Calu3 (cell line): ENCODE data around the gene GIT1. TPM values are rescaled to one million over a fixed set of nuclear protein-coding genes. Genes with fewer than 3 reads are reported as not detected.

Experiments used
- BruUV-seq: library from RNA; stranded (reverse); fragments of 400-500 nt; replicated peaks from 2 replicates; lab custom pipeline; 2021; lab: Mats Ljungman, UMichigan
- CTCF ChIA-PET: fragments of 300-600 bp; sonication (Branson Sonifier 250); formaldehyde crosslinking; loops from one replicate; lab custom pipeline; 2022; ENCODE audit warnings: antibody characterized with exemption; lab: Charles Lee
- DNase-seq: peaks from one replicate; pipeline ENCODE4 v3.0.0; 2022
- H3K27ac Mint-ChIP-seq: one replicate; pipeline ENCODE4 v1.8.0; 2022; ENCODE audit warnings: mixed read lengths; ENCODE audit not compliant: unreplicated experiment
- H3K27me3 Mint-ChIP-seq: one replicate; pipeline ENCODE4 v1.8.0; 2022; ENCODE audit warnings: mixed read lengths; ENCODE audit not compliant: unreplicated experiment
- H3K36me3 Mint-ChIP-seq: one replicate; pipeline ENCODE4 v1.8.0; 2022; ENCODE audit warnings: mild to moderate bottlenecking, moderate library complexity, mixed read lengths; ENCODE audit not compliant: insufficient read depth, unreplicated experiment
- H3K4me1 Mint-ChIP-seq: one replicate; pipeline ENCODE4 v1.8.0; 2022; ENCODE audit warnings: mild to moderate bottlenecking, low read depth, mixed read lengths; ENCODE audit not compliant: unreplicated experiment
- H3K4me3 Mint-ChIP-seq: one replicate; pipeline ENCODE4 v1.8.0; 2022; ENCODE audit warnings: mild to moderate bottlenecking, low read depth, moderate library complexity, mixed read lengths; ENCODE audit not compliant: unreplicated experiment
- H3K9me3 Mint-ChIP-seq: one replicate; pipeline ENCODE4 v1.8.0; 2022; ENCODE audit warnings: low read depth, mixed read lengths; ENCODE audit not compliant: unreplicated experiment
- intact Hi-C: fragments of 100-400 bp; cut with micrococcal nuclease; formaldehyde crosslinking; loops from one replicate; pipeline ENCODE4 v1.10.0; 2022; ENCODE audit not compliant: unreplicated experiment
- total RNA-seq: library from RNA; stranded (reverse); gene quantifications from 2 replicates; pipeline ENCODE4 v1.2.3, GENCODE V29; 2022
- TF ChIP-seq, protein P1 (sequence below): fragments of 200-600 bp; IDR thresholded peaks from one replicate; pipeline ENCODE4 v1.8.0; 2022; ENCODE audit warnings: antibody characterized with exemption; ENCODE audit not compliant: unreplicated experiment

Gene GIT1
- total RNA-seq, 1 experiment from 2014 or later, result 47.7 TPM

DNA sequence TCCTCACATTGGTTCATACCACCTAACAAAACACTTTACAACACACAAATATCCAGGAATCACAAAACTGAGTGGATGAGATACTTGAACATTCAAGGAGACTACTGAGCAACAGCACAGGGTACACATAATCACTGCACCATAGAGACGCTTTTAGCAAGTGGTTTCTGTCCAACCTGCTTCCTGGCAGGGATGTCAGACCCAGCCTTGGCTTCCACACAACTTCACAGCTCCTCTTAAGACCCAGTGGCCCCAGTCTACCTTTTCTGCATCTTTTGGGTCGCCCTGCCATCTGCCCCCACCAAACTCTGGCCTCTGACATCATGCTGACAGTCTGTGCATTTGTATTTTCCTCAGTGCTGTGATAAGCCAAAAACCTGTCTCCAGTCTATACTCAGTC, 39.2 kb upstream of the GIT1 start:
- CTCF ChIA-PET, result no interaction called here
- DNase-seq, result no peak
- H3K9me3 Mint-ChIP-seq, result no peaks in the 10 kb centered on the region
- TF ChIP-seq, protein P1, sequence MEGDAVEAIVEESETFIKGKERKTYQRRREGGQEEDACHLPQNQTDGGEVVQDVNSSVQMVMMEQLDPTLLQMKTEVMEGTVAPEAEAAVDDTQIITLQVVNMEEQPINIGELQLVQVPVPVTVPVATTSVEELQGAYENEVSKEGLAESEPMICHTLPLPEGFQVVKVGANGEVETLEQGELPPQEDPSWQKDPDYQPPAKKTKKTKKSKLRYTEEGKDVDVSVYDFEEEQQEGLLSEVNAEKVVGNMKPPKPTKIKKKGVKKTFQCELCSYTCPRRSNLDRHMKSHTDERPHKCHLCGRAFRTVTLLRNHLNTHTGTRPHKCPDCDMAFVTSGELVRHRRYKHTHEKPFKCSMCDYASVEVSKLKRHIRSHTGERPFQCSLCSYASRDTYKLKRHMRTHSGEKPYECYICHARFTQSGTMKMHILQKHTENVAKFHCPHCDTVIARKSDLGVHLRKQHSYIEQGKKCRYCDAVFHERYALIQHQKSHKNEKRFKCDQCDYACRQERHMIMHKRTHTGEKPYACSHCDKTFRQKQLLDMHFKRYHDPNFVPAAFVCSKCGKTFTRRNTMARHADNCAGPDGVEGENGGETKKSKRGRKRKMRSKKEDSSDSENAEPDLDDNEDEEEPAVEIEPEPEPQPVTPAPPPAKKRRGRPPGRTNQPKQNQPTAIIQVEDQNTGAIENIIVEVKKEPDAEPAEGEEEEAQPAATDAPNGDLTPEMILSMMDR, result no peak
- no peak overlapping the region for H3K27ac Mint-ChIP-seq
- H3K4me1 Mint-ChIP-seq, result no peaks in the 10 kb centered on the region
- H3K4me3 Mint-ChIP-seq, result no peak overlapping the region
- no TSS peak for BruUV-seq
- intact Hi-C loops, result no loop called here
- no peaks in the 10 kb centered on the region for H3K27me3 Mint-ChIP-seq
- H3K36me3 Mint-ChIP-seq, result no peaks in the 10 kb centered on the region

DNA sequence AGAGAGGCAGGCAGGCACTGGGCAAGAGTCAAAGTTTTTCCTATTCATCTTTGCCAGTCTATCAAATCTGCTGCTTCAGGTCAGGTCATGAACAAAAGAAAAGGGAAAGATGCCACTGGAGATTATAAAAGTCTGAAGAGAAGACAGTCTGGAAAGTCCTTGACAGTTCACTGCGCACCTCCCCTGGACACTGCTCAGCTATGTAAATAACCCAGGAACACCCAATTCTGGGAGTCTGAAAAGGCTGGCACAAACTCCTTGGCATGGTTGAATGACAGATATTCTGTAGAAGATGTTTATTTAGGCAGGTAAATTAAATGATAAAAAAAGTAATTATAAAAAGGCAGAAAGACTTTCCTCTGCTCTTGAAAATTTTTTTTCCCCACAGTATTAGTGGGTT, 38.5 kb upstream of the GIT1 start:
- no peak overlapping the region for H3K4me3 Mint-ChIP-seq
- H3K27ac Mint-ChIP-seq, result no peak overlapping the region
- intact Hi-C loops, result no loop called here
- TF ChIP-seq, protein P1, result no peak
- H3K27me3 Mint-ChIP-seq, result no peaks in the 10 kb centered on the region
- H3K4me1 Mint-ChIP-seq, result no peaks in the 10 kb centered on the region
- no peaks in the 10 kb centered on the region for H3K9me3 Mint-ChIP-seq
- CTCF ChIA-PET, result interaction anchor here (0.6 kb wide), 1 partner anchor 27 kb away, joined by 5 read pairs; no protein-coding TSS in a partner anchor
- BruUV-seq, result no TSS peak
- H3K36me3 Mint-ChIP-seq, result peaks cover under 1% of the 10 kb centered on the region
- no peak for DNase-seq

DNA sequence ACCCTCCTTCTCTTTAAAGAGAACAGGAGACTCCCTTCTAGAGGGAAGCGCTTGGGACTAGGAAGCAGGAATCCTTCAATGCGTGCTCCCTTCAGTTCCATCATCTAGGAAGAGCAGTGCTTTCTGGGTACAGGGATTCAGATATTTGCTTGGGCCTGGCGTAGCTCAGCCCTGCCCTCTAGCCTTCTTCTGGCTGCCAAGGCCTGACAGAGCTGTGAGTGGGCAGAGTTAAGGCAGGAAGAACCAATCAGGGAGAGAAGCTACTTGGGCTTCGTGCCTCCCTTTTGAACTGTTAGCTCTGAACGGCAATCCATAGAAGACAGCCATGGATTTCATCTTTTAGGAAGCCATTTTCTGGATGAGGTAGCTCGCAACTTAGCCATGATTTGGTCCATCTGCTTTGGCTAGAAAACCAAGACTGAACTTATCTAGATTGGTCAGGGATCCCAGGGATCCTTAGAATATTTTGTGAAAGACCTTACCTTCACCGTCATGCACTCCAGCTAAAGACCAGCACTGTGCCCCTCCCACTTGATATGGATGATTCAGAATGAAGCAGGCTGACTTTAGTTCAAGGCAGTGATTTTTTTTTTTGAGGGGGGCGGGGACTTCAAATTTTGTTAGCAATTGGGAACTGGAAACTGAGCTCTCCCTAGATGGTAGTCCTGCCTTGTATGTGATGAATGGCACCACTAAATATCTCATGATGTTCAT, 35.7 kb upstream of the GIT1 start:
- TF ChIP-seq, protein P1, result no peak
- Mint-ChIP-seq H3K9me3 (no peaks in the 10 kb centered on the region), H3K27me3 (peaks cover 10% of the 10 kb centered on the region), H3K27ac (no peak overlapping the region), H3K36me3 (peaks cover 9% of the 10 kb centered on the region), H3K4me3 (no peak overlapping the region), H3K4me1 (no peaks in the 10 kb centered on the region)
- intact Hi-C loops, result no loop called here
- DNase-seq, result no peak
- CTCF ChIA-PET, result interaction anchor here (1.4 kb wide), 2 partner anchors 8 to 306 kb away, joined by 3 to 7 read pairs; no protein-coding TSS in a partner anchor
- no TSS peak for BruUV-seq

DNA sequence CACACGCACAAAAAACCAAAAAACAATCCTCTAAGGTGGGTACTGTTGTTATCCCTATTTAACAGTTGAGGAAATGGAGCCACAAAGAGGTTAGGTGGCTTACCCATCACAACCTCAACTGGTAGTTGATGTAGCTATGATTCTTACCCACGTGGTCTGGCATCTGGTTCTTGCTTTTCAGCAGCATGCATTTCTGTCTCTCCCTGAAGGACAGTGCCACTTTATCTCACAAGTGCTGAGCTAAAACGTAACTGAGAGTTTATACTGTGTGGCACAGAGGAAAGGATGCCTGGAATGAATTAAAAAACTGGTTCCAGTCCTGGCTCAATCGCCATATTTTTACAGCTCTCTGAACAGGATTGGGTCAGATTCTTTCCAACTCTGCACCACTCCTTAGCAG, 35.1 kb upstream of the GIT1 start:
- Mint-ChIP-seq H3K27me3 (peaks cover 13% of the 10 kb centered on the region), H3K9me3 (no peaks in the 10 kb centered on the region)

More for the DNA sequence above, 35.1 kb upstream of the GIT1 start:
- intact Hi-C loops, result no loop called here
- CTCF ChIA-PET, result interaction anchor here (1.4 kb wide), 1 partner anchor 307 kb away, joined by 3 read pairs; no protein-coding TSS in a partner anchor
- Mint-ChIP-seq H3K4me1 (no peaks in the 10 kb centered on the region), H3K4me3 (no peak overlapping the region), H3K27ac (no peak overlapping the region), H3K36me3 (peaks cover 9% of the 10 kb centered on the region)
- no peak for DNase-seq
- TF ChIP-seq, protein P1, result no peak
- BruUV-seq, result no TSS peak
